Iris pigment epithelial cell (primary cell): ENCODE results near the gene TCF7.
A peak's percentile ranks its signal among the peaks of the same experiment; 100 is the strongest.

Experiments used
- DNase-seq: peaks from one replicate; pipeline ENCODE4 v3.0.0-alpha.2; 2011; ENCODE audit warnings: low read depth

The TCF7 gene

DNA sequence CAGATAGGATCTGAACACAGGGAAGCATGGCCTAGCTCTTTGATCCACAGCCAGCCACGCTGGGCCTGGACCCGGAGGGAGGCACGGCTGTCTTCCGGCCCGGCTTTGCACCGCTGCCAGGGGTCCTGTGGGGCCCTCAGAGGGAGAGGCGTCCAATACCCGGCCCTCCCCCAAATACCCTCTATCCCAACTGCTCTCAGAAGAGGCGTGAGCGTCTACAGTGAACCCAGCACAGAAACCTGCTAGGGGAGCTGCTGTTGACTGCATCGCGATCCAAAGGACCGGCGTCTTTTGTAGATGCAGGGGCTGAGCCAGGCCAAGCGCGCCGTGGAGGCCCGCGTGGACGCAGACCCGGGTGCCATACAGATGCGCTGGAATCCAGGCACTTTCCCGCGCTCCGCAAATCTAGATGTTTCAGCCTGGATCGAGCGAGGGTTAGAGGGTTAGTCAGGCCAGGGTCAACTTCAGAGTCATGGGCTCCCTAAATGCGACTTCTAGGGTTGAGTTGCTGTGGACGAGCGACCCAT, 1.1 kb upstream of the TCF7 start:
- DNase-seq, result no peak

DNA sequence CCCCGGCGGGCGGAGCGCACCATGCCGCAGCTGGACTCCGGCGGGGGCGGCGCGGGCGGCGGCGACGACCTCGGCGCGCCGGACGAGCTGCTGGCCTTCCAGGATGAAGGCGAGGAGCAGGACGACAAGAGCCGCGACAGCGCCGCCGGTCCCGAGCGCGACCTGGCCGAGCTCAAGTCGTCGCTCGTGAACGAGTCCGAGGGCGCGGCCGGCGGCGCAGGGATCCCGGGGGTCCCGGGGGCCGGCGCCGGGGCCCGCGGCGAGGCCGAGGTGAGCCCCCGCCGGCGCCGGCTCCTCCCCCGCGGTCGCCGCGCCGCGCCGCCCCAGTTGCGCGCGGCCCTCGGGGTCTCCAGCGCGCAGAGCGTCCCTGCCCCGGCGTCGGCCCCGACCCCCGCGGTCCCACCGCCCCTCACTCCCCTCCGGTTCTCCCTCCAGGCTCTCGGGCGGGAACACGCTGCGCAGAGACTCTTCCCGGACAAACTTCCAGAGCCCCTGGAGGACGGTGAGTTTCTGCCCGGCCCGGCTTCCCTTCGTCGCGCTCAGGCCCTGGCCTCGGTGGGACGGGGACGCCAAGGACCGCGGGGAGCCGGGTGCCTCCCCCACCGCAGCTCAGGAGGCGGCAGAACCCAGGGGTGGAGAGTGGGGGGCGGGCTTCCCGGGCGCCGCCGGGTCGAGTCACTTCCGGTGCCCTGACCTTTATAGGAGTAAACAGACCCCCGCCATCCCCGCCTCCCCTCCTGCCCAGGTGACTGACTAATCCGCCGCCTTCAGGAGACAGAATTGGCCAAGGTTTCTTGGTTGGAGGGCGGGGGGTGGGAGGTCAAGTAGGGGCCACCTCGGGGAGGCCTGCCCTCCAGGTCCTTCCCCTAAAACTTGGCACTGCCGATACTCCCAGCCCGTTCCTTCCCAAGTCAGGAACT, 665 bp downstream of the TCF7 start:
- no peak for DNase-seq

DNA sequence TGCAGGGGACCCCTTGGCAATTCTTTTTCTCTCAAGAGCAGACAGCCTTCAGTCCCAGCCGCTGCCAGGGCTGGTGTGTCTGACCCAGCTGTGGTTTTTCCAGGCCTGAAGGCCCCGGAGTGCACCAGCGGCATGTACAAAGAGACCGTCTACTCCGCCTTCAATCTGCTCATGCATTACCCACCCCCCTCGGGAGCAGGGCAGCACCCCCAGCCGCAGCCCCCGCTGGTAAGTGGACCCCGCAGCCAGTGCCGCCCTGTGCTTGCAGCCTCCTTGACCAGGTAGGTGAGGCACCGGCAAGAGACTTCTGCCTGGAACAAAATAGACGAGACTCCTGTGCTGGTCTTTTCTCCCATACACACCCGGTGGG, 1.3 kb downstream of the TCF7 start:
- no peak for DNase-seq

DNA sequence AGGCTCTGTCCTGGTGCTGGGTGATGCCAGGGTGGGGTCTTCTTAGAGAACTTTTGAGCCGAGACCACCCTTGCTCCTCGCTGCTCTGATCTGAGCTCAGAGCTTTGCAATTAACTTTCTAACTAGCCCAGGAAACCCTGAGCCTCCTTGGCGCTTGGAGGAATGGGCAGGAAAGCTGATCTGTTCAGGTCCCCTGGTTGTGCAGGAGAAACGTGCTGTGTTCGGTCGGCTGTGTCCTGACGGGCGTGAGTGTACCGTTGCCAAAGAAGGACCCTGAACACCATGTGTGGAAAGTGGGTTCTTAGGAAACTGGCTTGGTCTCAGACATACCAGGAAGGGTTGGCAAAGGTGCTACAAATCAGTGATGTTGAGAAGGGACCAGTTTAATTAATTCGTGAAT, 1.8 kb downstream of the TCF7 start:
- no peak for DNase-seq

DNA sequence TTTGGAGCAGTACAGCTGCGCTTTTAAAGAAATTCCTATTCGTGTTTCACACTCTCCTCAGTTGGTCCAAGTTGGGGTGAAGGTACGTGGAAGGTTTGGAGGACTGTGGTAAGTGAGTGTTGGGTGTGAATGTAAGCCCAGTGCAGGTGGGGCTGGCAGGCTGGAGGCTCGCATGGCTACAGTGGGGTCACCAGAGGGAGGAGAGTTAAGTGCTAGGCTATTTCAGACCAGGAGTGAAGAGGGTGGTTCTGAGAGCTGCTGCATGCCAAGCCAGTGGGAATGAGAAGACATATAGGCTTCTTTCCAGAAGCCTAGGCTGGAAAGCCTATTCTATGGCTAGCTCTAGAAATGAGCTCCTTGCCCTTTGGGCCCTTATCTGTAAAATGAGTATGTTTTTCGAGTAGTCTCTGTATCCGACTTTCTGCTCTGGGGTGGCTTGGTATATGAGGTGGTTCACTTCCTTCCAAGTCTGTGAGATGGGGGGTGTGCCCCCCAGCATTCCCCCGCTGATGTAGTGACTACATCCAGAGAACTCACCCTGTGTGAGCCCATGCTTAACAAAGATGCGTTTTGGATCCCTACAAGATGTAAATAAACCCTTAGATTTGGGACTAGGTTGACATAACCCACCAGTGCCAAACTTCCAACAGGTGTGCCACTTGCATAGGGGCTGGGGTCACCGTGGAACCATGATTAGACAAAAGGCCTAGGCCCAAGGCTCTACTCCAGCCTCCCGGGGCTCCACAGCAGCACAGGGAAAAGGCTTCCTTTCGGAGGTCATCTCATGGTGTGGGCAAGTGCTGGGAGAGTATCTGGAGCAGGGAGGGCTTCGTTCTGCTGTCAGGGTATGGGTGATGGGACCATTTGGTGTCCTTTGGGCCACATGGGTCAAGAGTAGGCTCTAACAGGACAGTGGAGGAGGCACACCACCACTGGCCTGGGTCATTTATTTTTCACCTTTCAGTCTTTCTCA, 2.6 kb downstream of the TCF7 start:
- DNase-seq, result no peak

DNA sequence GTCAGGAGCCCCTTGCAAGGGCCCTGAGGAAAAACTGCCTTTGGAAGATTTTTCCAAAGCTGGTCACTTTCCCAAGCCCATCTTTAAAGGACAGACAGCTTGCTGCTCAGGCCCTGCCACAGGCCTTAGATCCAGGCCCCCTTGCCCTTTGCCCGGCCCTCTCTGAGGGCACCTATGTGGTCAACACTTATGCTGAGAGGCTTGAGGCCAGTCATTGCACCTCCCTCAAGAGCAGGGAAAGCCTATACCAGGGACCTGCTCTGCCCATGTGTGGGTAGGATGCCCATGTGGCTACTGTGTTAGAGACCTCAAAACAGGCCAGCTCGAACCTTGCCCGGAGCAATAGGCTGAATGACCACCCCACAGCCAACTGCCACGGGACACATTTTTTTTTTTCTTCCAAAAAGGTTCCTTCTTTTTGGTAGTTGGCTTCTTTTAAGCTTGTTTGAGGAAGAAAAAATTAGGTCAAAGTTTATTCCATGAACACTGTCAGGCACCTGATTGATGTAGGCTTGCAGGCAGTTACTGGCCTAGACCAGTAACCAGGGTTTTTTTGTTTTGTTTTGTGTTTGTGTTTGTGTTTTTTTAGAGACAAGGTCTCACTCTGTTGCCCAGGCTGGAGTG, 3.8 kb downstream of the TCF7 start:
- DNase-seq, result no peak

DNA sequence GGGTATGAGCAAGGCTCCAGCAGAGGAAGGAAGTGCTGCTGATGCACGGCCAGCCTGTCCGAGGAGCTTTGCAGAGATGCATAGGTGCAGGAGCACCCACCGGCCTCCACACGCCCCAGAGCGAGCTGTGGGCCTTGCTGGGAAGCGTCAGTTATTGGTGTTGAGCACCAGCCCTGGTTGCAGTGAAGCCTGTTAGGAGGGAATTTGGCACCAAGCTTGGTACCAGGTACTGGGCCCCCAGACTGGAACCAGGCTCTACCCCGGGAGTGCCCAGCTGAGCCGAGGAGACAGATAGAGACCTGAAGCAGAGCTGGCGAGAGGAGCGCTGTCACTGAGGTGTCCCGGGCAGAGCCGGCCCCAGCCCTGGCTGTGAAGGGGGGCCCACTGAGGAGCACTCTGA, 5.2 kb downstream of the TCF7 start:
- DNase-seq, result no peak

DNA sequence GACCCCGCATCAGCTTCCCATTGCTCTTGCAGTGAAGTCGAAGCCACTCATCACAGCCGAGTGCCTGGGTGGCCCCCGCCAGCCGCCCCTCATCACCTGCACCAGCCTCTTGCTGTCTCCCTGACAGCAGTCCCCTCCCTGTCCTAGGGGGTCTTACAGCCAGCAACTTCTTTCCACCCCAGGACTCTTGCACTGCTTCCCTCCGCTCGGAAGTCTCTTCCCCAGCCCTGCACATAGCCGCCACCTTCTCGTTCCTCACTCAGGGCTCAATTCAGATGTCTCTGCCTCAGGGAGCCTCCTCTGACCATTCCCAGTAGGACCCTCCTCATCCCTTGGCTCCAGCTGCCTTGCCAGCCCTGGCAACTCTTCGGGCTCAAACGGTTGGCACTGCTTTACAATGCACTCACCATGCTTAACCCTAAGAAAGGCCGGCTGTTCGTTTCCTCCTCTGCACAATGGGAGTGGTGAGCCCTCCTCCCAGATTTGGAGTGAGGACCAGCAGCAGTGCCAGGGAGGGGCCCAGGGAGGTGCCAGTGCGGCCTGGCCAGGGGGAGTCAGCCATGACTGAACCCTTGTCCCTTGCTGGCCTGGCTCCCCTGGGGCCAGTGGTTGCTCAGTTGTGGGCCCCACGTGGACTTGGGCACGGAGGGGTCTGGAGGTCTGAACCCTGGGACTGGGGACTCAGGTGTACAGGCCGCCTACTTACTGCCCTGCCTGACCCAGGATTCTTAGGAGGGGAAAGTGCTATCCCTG, 6.1 kb downstream of the TCF7 start:
- DNase-seq, result no peak

DNA sequence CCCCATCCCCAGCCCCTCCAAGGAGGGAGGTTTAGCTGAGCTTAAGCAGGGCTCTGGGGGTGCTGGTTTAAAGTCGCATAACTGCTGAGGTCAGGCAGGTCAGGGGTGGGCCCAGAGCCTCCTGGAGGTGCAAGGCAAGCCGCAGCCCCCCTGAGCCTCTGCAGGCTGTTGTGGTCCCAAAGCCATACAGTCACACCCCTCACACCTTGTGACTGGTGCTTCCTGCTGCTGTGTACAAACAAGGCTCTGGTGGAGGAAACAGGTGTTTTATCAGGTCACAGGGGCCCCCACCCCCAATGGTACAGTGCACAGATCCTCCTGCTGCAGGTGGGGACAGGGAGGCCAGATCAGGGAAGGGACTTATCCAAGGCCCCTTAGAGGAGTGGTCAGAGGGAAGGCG, 8.0 kb downstream of the TCF7 start:
- no peak for DNase-seq

DNA sequence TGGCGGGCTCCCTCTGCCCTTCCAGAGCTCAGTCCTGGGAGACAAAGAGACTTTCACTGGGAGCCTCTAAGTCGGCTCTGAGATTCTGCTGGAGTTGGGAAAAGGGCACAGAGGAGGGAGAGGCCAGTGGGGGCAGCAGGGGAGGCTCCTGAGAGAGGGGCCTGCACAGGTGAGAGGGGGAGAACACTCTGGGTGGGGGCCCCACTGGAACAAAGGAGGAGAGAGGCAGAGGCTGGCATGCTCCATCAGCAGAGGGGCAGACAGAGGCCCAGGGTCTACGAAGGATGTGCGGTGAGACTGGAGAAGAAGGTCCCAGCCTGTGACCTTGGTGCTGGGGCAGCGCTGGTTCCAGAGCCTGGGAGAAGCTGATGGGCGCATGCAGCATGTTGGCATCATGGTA, 8.9 kb downstream of the TCF7 start:
- DNase-seq, result no peak

DNA sequence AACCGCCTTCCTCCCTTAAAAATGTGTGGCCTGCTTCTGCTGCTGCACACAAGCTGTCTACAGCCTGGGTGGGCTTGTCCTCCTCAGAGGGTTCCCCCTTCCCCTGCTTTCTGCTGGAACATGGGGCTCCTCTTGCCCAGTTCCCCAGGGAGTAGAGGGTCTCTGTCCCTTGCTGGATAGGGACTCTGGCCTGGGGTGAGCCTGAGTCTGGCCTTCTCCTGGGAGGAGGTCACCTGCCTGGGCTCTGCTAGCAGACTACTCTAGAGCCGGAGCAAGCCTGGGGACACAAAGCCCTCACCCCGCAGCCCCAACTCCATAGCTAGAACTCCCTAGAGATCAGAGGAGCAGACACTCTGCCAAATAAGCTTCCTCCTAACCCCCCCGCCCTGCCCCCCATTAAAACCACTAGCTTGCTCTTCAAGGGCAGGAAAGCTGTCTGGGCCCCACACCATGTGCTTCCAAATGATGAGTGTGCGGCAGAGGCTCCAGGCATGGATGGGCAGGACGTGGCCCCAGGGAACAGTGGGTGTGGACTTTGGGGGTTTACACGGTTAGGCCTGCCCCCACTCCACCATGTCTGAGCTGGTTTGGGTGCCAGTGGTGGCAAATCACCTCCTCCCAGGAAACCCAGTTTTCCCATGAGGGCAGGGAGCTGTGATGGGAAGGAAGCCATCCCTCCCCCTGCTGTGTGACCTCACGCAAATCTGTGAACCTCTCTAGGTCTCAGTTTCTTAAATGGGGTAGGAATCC, 10.0 kb downstream of the TCF7 start:
- no peak for DNase-seq

DNA sequence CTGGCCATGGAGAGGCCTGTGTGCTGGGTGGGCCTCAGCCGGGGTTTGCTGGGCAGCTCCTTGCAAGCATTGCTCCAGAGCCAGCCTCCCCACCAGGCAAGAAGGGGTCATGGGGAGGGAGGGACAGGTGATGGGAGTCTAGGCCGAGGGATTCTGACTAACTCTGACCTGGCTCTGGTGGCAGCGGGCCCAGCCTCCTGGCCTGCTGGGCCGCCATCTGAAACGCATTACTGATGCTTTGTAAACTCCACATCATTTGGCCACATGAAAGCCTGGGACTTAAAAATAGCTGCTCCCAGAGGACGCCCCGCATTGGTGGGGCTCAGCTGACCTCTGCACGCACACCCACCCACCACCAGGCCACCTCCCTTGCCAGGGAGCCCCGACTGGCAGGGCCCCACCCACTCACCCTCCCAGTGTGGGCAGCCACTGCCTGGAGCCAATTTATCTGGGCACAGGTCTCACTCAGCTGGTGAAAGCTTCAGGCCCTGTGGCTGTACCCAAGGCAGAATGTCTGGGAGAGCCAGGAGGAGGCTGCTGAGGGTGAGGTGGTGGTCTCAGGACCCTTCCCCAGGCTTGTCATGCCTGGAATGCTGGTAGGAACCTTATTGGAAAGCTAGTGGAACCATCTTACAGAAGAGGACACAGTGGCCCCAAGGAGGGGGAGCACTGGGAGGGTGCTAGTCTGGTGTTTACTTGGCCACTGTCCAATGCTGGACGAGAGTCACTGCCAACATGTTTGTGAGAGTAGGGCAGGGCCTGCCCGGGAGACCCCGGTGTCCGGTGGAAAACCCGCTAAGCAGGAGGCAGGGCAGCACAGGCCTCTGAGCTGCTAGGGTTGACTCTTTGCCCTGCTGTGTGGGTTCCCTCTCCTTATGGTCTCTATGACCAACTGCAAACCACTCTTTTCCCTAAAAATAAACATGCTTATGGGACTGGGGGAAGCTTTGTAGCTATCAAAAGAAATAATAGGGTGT, 10.8 kb downstream of the TCF7 start:
- DNase-seq, result peak; percentile 73

DNA sequence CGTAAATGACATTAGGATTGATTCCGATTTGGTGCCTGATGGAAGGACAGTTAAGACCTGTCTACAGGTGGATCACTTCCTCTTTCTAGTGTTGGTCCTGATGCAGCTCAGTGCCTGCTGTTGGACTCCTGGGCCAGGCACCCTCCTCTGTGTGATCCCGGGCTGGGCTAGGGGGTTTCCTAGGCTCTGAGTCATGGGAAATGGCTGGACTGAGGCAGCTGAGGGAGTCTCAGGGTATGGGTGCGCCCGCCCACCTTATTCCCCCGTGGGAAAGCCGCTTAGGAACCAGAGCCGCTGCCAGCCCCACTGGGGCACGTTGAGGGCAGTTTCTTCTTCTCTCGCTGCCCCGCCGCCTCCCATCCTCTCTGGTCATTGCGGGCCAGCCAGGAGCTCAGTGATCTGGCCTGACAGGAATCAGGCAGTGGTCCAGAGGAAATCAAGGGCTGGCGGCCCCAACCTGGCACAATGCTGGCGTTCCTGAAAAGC, 12.9 kb downstream of the TCF7 start:
- DNase-seq, result peak; percentile 40

DNA sequence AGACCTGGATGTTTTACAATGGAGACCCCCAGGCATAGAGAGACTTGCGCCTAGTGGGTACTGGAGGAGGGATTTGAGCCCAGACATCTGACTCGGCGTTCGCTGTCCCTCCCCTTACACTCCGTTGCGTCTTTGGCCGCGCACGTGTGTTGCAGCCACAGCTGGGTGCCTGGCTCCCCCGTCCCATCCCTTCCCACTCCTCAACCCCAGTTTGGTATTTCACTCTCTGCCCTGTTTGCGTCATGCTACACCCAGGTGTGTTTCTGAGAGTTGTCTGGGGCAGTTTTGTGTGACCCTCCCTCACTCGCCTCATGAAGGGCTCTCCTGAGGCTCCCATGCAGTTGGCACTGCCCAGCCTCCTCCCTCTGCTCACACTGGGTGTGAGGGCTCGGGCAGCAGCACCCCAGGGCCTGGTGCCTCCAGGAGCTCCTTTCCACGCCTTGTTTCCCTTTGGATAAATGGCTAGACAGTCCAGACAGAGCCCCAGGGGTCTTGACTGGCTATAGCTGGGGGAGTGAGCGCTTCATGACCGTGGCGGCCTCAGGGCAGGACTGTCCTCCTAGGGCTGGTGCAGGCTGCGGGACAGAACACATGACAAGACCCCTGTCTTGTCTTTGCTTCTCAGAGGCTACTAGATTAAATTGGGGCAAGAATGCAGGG, 13.6 kb downstream of the TCF7 start:
- no peak for DNase-seq

DNA sequence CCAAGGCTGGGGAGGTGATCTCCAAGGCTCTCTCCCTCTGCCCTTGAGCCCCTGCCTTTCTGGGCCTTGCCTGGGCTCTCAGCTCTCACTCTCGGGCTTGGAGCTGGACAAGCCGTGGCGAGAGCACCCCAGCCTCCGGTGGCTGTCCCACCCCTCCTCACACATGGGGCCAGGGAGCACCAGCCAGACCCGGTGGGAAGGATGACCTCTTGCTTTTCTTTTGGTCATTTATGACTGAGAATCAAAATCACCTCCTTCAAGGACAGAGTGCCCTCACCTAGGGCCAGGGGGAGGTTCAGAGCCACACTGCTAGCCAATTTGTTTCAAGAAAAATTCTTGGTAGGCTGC, 14.1 kb downstream of the TCF7 start:
- no peak for DNase-seq

DNA sequence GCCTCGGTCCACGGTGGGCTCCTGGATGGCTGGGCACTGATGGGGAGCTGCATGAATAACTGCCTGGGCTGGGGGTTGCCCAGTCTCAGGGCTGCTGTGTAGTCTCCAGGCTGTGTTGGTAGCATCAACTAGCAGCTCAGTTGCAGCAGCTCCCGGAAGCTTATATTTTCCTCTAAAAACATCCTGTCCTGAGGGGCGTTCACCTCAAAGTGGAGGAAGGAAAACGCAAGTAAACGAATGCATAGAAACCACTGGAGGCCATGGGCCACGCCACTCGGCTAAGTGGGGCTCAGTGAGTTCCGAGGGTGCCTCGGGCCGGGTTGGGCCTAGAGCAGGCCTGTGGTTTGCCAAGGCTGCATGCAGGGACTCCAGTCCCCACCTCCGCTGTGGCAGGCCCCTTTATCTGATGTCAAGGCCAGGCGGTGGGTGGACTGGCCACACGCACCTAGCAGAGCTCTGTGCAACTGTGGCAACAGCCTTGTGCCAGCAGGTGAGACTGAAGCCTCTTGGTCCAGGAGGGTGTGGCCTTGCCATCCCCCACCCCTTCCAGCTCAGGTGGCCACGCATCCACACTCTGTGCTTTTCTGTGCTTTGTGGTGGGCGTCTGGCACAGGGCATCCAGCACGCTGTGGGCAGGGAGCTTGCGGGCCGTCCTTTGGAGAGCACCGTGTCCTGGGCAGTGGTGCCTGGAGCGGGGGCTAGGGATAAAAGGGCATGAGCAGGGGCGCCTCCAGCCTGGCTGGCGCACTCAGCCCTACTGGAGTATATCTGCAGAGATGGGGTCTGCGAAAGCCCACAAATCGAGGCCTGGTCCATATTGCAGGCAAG, 15.1 kb downstream of the TCF7 start:
- DNase-seq, result no peak

DNA sequence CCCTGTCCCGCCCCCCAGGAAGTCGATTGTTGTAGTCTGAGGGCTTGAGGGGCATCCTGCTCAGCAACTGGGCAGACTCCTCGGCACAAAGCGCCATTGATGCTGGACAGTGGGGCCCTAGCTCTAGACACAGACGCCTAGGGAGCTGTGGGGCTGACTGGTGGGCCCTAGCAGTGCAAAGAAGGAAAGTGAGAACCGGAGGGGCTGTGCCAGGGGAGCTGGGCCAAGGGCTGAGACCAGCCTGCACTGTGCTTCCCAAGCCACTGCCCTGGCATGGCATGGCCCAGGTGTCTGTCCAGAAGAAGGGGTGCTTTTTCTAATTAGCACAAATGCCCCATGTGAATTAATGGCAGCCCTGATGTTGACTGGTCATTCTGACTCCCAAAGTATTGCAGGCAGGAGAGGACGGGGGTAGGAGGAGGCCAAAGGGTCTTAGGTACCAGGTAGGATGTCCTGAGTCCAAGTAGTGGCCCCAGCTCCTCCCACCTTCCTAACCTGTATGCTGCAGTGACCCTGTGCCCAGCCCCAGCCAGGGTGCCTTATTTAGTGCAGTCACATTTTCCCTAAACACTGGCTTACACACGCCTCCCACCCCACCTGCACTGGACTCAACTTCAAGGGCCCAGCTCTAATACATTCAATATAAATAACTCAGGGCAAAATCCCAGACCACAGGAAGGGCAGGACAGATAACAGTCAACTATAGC, 15.9 kb downstream of the TCF7 start:
- no peak for DNase-seq
